CD4-positive, CD25-positive, alpha-beta regulatory T cell (primary cell): Measurements from ENCODE around the gene FAM219A. TPM values are rescaled to one million over a fixed set of nuclear protein-coding genes. Genes with fewer than 3 reads are reported as not detected.

Experiments used
- ATAC-seq, 2 donors: fragments of 150-1000 bp; cut with Tn5 transposase; one replicate each; pipeline ENCODE4 v1.10.0; 2021; ENCODE audit warnings: low read depth in 2 of 2, moderate number of reproducible peaks in 2 of 2, moderate library complexity in 1 of 2
- DNase-seq, 3 donors: peaks; one replicate each; pipeline versions ENCODE4 v3.0.0 to v3.0.0-alpha.2; 2012 to 2022; ENCODE audit warnings: mixed read lengths in 1 of 3
- H3K27ac ChIP-seq: one replicate; pipeline ENCODE4 v1.7.0; 2013; ENCODE audit warnings: mild to moderate bottlenecking, low read length; ENCODE audit not compliant: insufficient read depth, poor library complexity, severe bottlenecking
- H3K27me3 ChIP-seq: one replicate; pipeline ENCODE4 v1.7.0; 2013; ENCODE audit warnings: low read length; ENCODE audit not compliant: control insufficient read depth, insufficient read depth
- H3K36me3 ChIP-seq: one replicate; pipeline ENCODE4 v1.7.0; 2013; ENCODE audit warnings: mild to moderate bottlenecking, low read length, moderate library complexity; ENCODE audit not compliant: control insufficient read depth, insufficient read depth
- H3K4me1 ChIP-seq: 2 replicates; pipeline ENCODE4 v1.7.0; 2013; ENCODE audit warnings: mild to moderate bottlenecking, low read length; ENCODE audit not compliant: insufficient read depth, control insufficient read depth, poor library complexity, severe bottlenecking
- H3K4me3 ChIP-seq: one replicate; pipeline ENCODE4 v1.7.0; 2013; ENCODE audit warnings: low read depth, mild to moderate bottlenecking, low read length, moderate library complexity
- H3K9me3 ChIP-seq, 2 experiments: 1 replicate in 1 of 2; 2 replicates in 1 of 2; pipeline ENCODE4 v1.7.0; 2013; ENCODE audit warnings: low read length in 2 of 2, mild to moderate bottlenecking in 1 of 2, moderate library complexity in 1 of 2; ENCODE audit not compliant: control insufficient read depth in 2 of 2
- H3K27ac Mint-ChIP-seq, 3 donors: one replicate each; pipeline ENCODE4 v1.8.0; 2020 to 2022; ENCODE audit warnings: mild to moderate bottlenecking in 3 of 3, mixed read lengths in 3 of 3, moderate library complexity in 2 of 3
- H3K27me3 Mint-ChIP-seq: one replicate; pipeline ENCODE4 v1.8.0; 2022; ENCODE audit warnings: mild to moderate bottlenecking, mixed read lengths
- H3K36me3 Mint-ChIP-seq: one replicate; pipeline ENCODE4 v1.8.0; 2020; ENCODE audit warnings: mixed read lengths
- H3K4me1 Mint-ChIP-seq, 4 donors: one replicate each; pipeline ENCODE4 v1.8.0; 2020 to 2022; ENCODE audit warnings: mixed read lengths in 4 of 4, mild to moderate bottlenecking in 1 of 4
- H3K4me3 Mint-ChIP-seq, 4 donors: one replicate each; pipeline ENCODE4 v1.8.0; 2020 to 2022; ENCODE audit warnings: mild to moderate bottlenecking in 4 of 4, mixed read lengths in 4 of 4, moderate library complexity in 3 of 4
- H3K9me3 Mint-ChIP-seq, 7 donors: one replicate each; pipeline ENCODE4 v1.8.0; 2020 to 2022; ENCODE audit warnings: mixed read lengths in 7 of 7, mild to moderate bottlenecking in 3 of 7, moderate library complexity in 2 of 7
- polyA plus RNA-seq, 4 donors: library from polyadenylated mRNA; unstranded; fragments of 300-500 nt; fragmentation: Illumina TruSeq; gene quantifications; one replicate each; pipeline ENCODE4 v1.2.3, GENCODE V29; 2021
- total RNA-seq: library from RNA; stranded (reverse); gene quantifications from one replicate; pipeline ENCODE4 v1.2.3, GENCODE V29; 2022

Gene FAM219A
- total and polyA plus RNA-seq, 5 donors from 2014 or later, result 0.70 to 16.9 (median 1.1) TPM

- H3K9me3 Mint-ChIP-seq, result no peaks in the 10 kb centered on the region
- H3K4me3 Mint-ChIP-seq, result no peak overlapping the region
- peaks cover 0 to 2% (median 0%) of the 10 kb centered on the region in 4 donors for H3K4me1 Mint-ChIP-seq
- Histone ChIP-seq H3K4me3 (no peak overlapping the region), H3K4me1 (no peaks in the 10 kb centered on the region), H3K9me3 (no peaks in the 10 kb centered on the region), H3K27me3 (peaks cover 2% of the 10 kb centered on the region), H3K36me3 (no peaks in the 10 kb centered on the region), H3K27ac (no peak overlapping the region)
- DNase-seq (no peak), ATAC-seq (no peak)
- no peak overlapping the region for H3K27ac Mint-ChIP-seq
- H3K27me3 Mint-ChIP-seq, result peaks cover 8% of the 10 kb centered on the region
- no peaks in the 10 kb centered on the region for H3K36me3 Mint-ChIP-seq
Observed at GRCh38 chr9:34502471-34502870, 44.1 kb upstream of the FAM219A start.

GRCh38 chr9:34501889-34502425 lies 43.6 kb upstream of the FAM219A start:
- ATAC-seq, result no peak
- H3K27me3 ChIP-seq, result peaks cover 2% of the 10 kb centered on the region
- Mint-ChIP-seq H3K4me1 (peaks cover 0 to 2% (median 0%) of the 10 kb centered on the region in 4 donors), H3K36me3 (no peaks in the 10 kb centered on the region), H3K4me3 (no peak overlapping the region), H3K27me3 (peaks cover 9% of the 10 kb centered on the region), H3K9me3 (no peaks in the 10 kb centered on the region), H3K27ac (no peak overlapping the region)
- H3K4me1 ChIP-seq, result no peaks in the 10 kb centered on the region
- DNase-seq, result no peak
- no peaks in the 10 kb centered on the region for H3K9me3 ChIP-seq
- no peak overlapping the region for H3K27ac ChIP-seq
- H3K36me3 ChIP-seq, result no peaks in the 10 kb centered on the region
- H3K4me3 ChIP-seq, result no peak overlapping the region

GRCh38 chr9:34501372-34501771 lies 43.0 kb upstream of the FAM219A start:
- Mint-ChIP-seq H3K27ac (peak overlapping the region in 1 of 3 donors; percentile 16), H3K4me3 (no peak overlapping the region), H3K36me3 (no peaks in the 10 kb centered on the region), H3K9me3 (no peaks in the 10 kb centered on the region), H3K4me1 (peaks cover 0 to 2% (median 0%) of the 10 kb centered on the region in 4 donors), H3K27me3 (peaks cover 15% of the 10 kb centered on the region)
- ATAC-seq, result no peak
- Histone ChIP-seq H3K4me3 (no peak overlapping the region), H3K4me1 (no peaks in the 10 kb centered on the region), H3K27ac (no peak overlapping the region), H3K36me3 (no peaks in the 10 kb centered on the region), H3K27me3 (peaks cover 2% of the 10 kb centered on the region), H3K9me3 (no peaks in the 10 kb centered on the region)
- DNase-seq, result no peak

- H3K27me3 ChIP-seq, result peaks cover 2% of the 10 kb centered on the region
- no peaks in the 10 kb centered on the region for H3K9me3 Mint-ChIP-seq
- no peak overlapping the region for H3K27ac Mint-ChIP-seq
- peak; percentile 71 to 74 for ATAC-seq
- H3K4me3 Mint-ChIP-seq, result no peak overlapping the region
- no peaks in the 10 kb centered on the region for H3K36me3 ChIP-seq
- H3K36me3 Mint-ChIP-seq, result no peaks in the 10 kb centered on the region
- no peaks in the 10 kb centered on the region for H3K9me3 ChIP-seq
- H3K27me3 Mint-ChIP-seq, result peaks cover 17% of the 10 kb centered on the region
- H3K4me1 Mint-ChIP-seq, result peaks cover 0 to 2% (median 0%) of the 10 kb centered on the region in 4 donors
- no peak overlapping the region for H3K27ac ChIP-seq
- H3K4me1 ChIP-seq, result no peaks in the 10 kb centered on the region
- peak; percentile 58 to 63 (median 59) for DNase-seq
- H3K4me3 ChIP-seq, result no peak overlapping the region
Observed at GRCh38 chr9:34500623-34501267, 42.4 kb upstream of the FAM219A start.

GRCh38 chr9:34499076-34499475 lies 40.7 kb upstream of the FAM219A start:
- Histone ChIP-seq H3K4me3 (no peak overlapping the region), H3K4me1 (no peaks in the 10 kb centered on the region), H3K9me3 (no peaks in the 10 kb centered on the region), H3K36me3 (no peaks in the 10 kb centered on the region), H3K27me3 (peaks cover 2% of the 10 kb centered on the region), H3K27ac (no peak overlapping the region)
- H3K4me3 Mint-ChIP-seq, result no peak overlapping the region
- no peaks in the 10 kb centered on the region for H3K9me3 Mint-ChIP-seq
- no peak overlapping the region for H3K27ac Mint-ChIP-seq
- peaks cover 0 to 2% (median 0%) of the 10 kb centered on the region in 4 donors for H3K4me1 Mint-ChIP-seq
- DNase-seq (no peak), ATAC-seq (no peak)
- peaks cover 20% of the 10 kb centered on the region for H3K27me3 Mint-ChIP-seq
- H3K36me3 Mint-ChIP-seq, result no peaks in the 10 kb centered on the region

- Mint-ChIP-seq H3K27me3 (peaks cover 20% of the 10 kb centered on the region), H3K36me3 (no peaks in the 10 kb centered on the region), H3K4me1 (peaks cover 0 to 2% (median 0%) of the 10 kb centered on the region in 4 donors), H3K4me3 (no peak overlapping the region), H3K9me3 (no peaks in the 10 kb centered on the region), H3K27ac (no peak overlapping the region)
- H3K27me3 ChIP-seq, result peaks cover 2% of the 10 kb centered on the region
- H3K4me1 ChIP-seq, result no peaks in the 10 kb centered on the region
- H3K27ac ChIP-seq, result no peak overlapping the region
- H3K9me3 ChIP-seq, result no peaks in the 10 kb centered on the region
- ATAC-seq (no peak), DNase-seq (no peak)
- no peak overlapping the region for H3K4me3 ChIP-seq
- H3K36me3 ChIP-seq, result no peaks in the 10 kb centered on the region
Observed at GRCh38 chr9:34498553-34498952, 40.2 kb upstream of the FAM219A start.

GRCh38 chr9:34496149-34496712 lies 37.9 kb upstream of the FAM219A start:
- H3K9me3 ChIP-seq, result no peaks in the 10 kb centered on the region
- Mint-ChIP-seq H3K27me3 (peaks cover 29% of the 10 kb centered on the region), H3K4me1 (peaks cover 0 to 2% (median 0%) of the 10 kb centered on the region in 4 donors), H3K4me3 (no peak overlapping the region), H3K27ac (no peak overlapping the region), H3K36me3 (no peaks in the 10 kb centered on the region), H3K9me3 (peaks cover 0 to 1% (median 0%) of the 10 kb centered on the region in 7 donors)
- DNase-seq (no peak), ATAC-seq (no peak)
- H3K4me1 ChIP-seq, result no peaks in the 10 kb centered on the region
- H3K27me3 ChIP-seq, result peaks cover 2% of the 10 kb centered on the region
- H3K27ac ChIP-seq, result no peak overlapping the region
- H3K4me3 ChIP-seq, result no peak overlapping the region
- H3K36me3 ChIP-seq, result no peaks in the 10 kb centered on the region
